ENCODE results near the gene NISCH.

The NISCH gene

GRCh38 chr3:52487050-52487787, 31.8 kb downstream of the NISCH start:
- DNase-seq (ENCODE audit: low spot score in 2 of 2) (no peak), ATAC-seq (no peak)
- Mint-ChIP-seq H3K36me3 (peaks cover 59% of the 10 kb centered on the region), H3K4me1 (peaks cover 11% of the 10 kb centered on the region), H3K9me3 (no peaks in the 10 kb centered on the region), H3K4me3 (no peak overlapping the region), H3K27ac (no peak overlapping the region)

GRCh38 chr3:52487788-52488691, 32.6 kb downstream of the NISCH start:
- H3K27ac Mint-ChIP-seq, result no peak overlapping the region
- DNase-seq (ENCODE audit: low spot score in 2 of 2) (no peak), ATAC-seq (no peak)
- H3K36me3 Mint-ChIP-seq, result peaks cover 60% of the 10 kb centered on the region
- no peaks in the 10 kb centered on the region for H3K9me3 Mint-ChIP-seq
- peaks cover 11% of the 10 kb centered on the region for H3K4me1 Mint-ChIP-seq
- H3K4me3 Mint-ChIP-seq, result no peak overlapping the region

GRCh38 chr3:52488746-52489145, 33.3 kb downstream of the NISCH start:
- Mint-ChIP-seq H3K4me1 (peaks cover 11% of the 10 kb centered on the region), H3K9me3 (no peaks in the 10 kb centered on the region), H3K27ac (no peak overlapping the region), H3K36me3 (peaks cover 53% of the 10 kb centered on the region), H3K4me3 (no peak overlapping the region)
- ATAC-seq (no peak), DNase-seq (ENCODE audit: low spot score in 2 of 2) (no peak)

- Mint-ChIP-seq H3K4me3 (no peak overlapping the region), H3K27ac (no peak overlapping the region), H3K4me1 (peaks cover 15% of the 10 kb centered on the region), H3K9me3 (no peaks in the 10 kb centered on the region), H3K36me3 (peaks cover 53% of the 10 kb centered on the region)
- ATAC-seq (no peak), DNase-seq (ENCODE audit: low spot score in 2 of 2) (no peak)
Measured at GRCh38 chr3:52489453-52489852, 34.0 kb downstream of the NISCH start.

GRCh38 chr3:52490035-52490938, 34.9 kb downstream of the NISCH start:
- Mint-ChIP-seq H3K9me3 (no peaks in the 10 kb centered on the region), H3K36me3 (peaks cover 51% of the 10 kb centered on the region), H3K4me3 (no peak overlapping the region), H3K27ac (peak overlapping the region; percentile 36), H3K4me1 (peaks cover 19% of the 10 kb centered on the region)
- DNase-seq (ENCODE audit: low spot score in 2 of 2), result no peak
- no peak for ATAC-seq

- ATAC-seq, result peak; percentile 50
- peak overlapping the region; percentile 36 for H3K27ac Mint-ChIP-seq
- H3K4me3 Mint-ChIP-seq, result no peak overlapping the region
- H3K9me3 Mint-ChIP-seq, result no peaks in the 10 kb centered on the region
- peaks cover 44% of the 10 kb centered on the region for H3K36me3 Mint-ChIP-seq
- peaks cover 19% of the 10 kb centered on the region for H3K4me1 Mint-ChIP-seq
- DNase-seq (ENCODE audit: low spot score in 2 of 2), result no peak
Measured at GRCh38 chr3:52490939-52491526, 35.6 kb downstream of the NISCH start.

GRCh38 chr3:52492059-52492458, 36.7 kb downstream of the NISCH start:
- H3K4me3 Mint-ChIP-seq, result no peak overlapping the region
- no peak for ATAC-seq
- H3K4me1 Mint-ChIP-seq, result peaks cover 19% of the 10 kb centered on the region
- no peak overlapping the region for H3K27ac Mint-ChIP-seq
- no peaks in the 10 kb centered on the region for H3K9me3 Mint-ChIP-seq
- no peak for DNase-seq (ENCODE audit: low spot score in 2 of 2)
- peaks cover 40% of the 10 kb centered on the region for H3K36me3 Mint-ChIP-seq

- ATAC-seq, result no peak
- DNase-seq (ENCODE audit: low spot score in 2 of 2), result no peak
- Mint-ChIP-seq H3K4me1 (peaks cover 19% of the 10 kb centered on the region), H3K27ac (no peak overlapping the region), H3K36me3 (peaks cover 27% of the 10 kb centered on the region), H3K9me3 (no peaks in the 10 kb centered on the region), H3K4me3 (no peak overlapping the region)
Measured at GRCh38 chr3:52493232-52494017, 38.0 kb downstream of the NISCH start.

GRCh38 chr3:52494445-52494844, 39.0 kb downstream of the NISCH start:
- Mint-ChIP-seq H3K4me1 (peaks cover 19% of the 10 kb centered on the region), H3K36me3 (peaks cover 27% of the 10 kb centered on the region), H3K4me3 (no peak overlapping the region), H3K27ac (no peak overlapping the region), H3K9me3 (no peaks in the 10 kb centered on the region)
- DNase-seq (ENCODE audit: low spot score in 2 of 2), result no peak
- ATAC-seq, result no peak

GRCh38 chr3:52494886-52495495, 39.6 kb downstream of the NISCH start, which contains the start of gene STAB1:
TSS of gene STAB1 (plus strand) at chr3:52495338. CDS start at chr3:52495414, 76 bp downstream.
- H3K4me3 Mint-ChIP-seq, result no peak within 1 kb of the TSS
- H3K9me3 Mint-ChIP-seq, result no peaks in the 10 kb centered on the region
- no peak for ATAC-seq
- peaks cover 17% of the 10 kb centered on the region for H3K4me1 Mint-ChIP-seq
- H3K36me3 Mint-ChIP-seq, result peaks cover 25% of the 10 kb centered on the region
- H3K27ac Mint-ChIP-seq, result no peak within 1 kb of the TSS
- no peak for DNase-seq (ENCODE audit: low spot score in 2 of 2)

GRCh38 chr3:52495777-52496602, 40.6 kb downstream of the NISCH start:
- Mint-ChIP-seq H3K4me3 (no peak overlapping the region), H3K9me3 (no peaks in the 10 kb centered on the region), H3K36me3 (peaks cover 16% of the 10 kb centered on the region), H3K4me1 (peaks cover 7% of the 10 kb centered on the region), H3K27ac (no peak overlapping the region)
- DNase-seq (ENCODE audit: low spot score in 2 of 2) (no peak), ATAC-seq (no peak)

GRCh38 chr3:52498137-52499054, 43.0 kb downstream of the NISCH start:
- Mint-ChIP-seq H3K4me3 (no peak overlapping the region), H3K27ac (no peak overlapping the region), H3K4me1 (peaks cover 7% of the 10 kb centered on the region), H3K36me3 (no peaks in the 10 kb centered on the region), H3K9me3 (no peaks in the 10 kb centered on the region)
- ATAC-seq, result no peak
- no peak for DNase-seq (ENCODE audit: low spot score in 2 of 2)

All from stimulated activated effector memory CD8-positive, alpha-beta T cell treated with anti-CD3 and anti-CD28 coated beads, Interleukin-12 subunit alpha, Interleukin-12 subunit beta, amount 100 ng/mL, for 72 hours (primary cell).